GM12865 (cell line): ENCODE measurements around the gene KCND3.

ENCODE experiments used
- DNase-seq: peaks from one replicate; pipeline ENCODE4 v3.0.0; 2010; ENCODE audit warnings: low read depth
- H3K4me3 ChIP-seq: 2 replicates; pipeline ENCODE4 v1.5.1; 2011; ENCODE audit warnings: mild to moderate bottlenecking, low read depth, low read length, control low read depth
- TF ChIP-seq, protein P1 (sequence below): IDR thresholded peaks from 2 replicates; pipeline ENCODE4 v1.5.1; 2011; ENCODE audit warnings: low read length, control low read depth, low read depth, inconsistent platforms; ENCODE audit not compliant: insufficient read depth; ENCODE audit errors: missing control alignments

KCND3 gene

DNA sequence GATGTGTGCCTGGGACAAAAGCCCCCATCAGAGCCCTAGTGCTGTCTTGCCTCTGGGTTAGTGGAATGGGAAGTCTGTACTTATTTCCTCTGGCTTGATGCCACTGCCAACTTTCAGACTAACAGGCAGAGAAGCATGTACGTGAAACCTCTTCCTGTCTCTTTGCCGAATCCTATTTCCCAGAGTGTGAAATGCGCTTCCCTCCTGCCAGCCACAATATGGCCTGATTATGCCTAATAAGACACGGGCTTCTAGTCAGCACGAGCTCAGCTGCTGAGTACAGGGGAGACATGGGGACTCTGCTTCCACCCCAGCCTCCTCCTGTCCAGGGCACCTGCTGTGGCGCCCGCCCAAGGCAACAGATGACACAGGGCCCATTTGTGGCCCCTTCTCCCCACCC is 111.4 kb downstream of the KCND3 start:
- DNase-seq = no peak
- H3K4me3 ChIP-seq = no peak overlapping the region
- TF ChIP-seq, protein P1, sequence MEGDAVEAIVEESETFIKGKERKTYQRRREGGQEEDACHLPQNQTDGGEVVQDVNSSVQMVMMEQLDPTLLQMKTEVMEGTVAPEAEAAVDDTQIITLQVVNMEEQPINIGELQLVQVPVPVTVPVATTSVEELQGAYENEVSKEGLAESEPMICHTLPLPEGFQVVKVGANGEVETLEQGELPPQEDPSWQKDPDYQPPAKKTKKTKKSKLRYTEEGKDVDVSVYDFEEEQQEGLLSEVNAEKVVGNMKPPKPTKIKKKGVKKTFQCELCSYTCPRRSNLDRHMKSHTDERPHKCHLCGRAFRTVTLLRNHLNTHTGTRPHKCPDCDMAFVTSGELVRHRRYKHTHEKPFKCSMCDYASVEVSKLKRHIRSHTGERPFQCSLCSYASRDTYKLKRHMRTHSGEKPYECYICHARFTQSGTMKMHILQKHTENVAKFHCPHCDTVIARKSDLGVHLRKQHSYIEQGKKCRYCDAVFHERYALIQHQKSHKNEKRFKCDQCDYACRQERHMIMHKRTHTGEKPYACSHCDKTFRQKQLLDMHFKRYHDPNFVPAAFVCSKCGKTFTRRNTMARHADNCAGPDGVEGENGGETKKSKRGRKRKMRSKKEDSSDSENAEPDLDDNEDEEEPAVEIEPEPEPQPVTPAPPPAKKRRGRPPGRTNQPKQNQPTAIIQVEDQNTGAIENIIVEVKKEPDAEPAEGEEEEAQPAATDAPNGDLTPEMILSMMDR = no peak

DNA sequence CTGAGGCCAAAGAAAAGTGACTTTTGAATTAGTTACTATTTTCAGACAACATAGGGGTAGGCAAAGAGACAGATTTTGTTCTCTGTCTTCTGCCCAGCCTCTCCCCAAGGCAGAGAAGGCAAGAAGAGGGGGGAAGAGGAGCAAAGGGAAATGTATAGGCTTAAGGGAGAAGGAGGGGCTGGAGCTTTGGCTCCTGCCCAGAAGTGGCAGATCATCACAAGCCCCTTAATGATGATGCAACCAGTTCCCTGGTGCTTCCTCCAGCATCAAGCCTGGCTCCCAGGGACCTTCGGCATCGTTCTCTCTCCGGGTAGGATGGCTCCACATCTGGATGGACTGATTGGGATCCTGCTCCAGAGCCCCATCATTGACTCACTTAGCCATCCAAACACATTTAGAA is 112.8 kb downstream of the KCND3 start:
- TF ChIP-seq, protein P1 = no peak
- no peak overlapping the region for H3K4me3 ChIP-seq
- DNase-seq = no peak

DNA sequence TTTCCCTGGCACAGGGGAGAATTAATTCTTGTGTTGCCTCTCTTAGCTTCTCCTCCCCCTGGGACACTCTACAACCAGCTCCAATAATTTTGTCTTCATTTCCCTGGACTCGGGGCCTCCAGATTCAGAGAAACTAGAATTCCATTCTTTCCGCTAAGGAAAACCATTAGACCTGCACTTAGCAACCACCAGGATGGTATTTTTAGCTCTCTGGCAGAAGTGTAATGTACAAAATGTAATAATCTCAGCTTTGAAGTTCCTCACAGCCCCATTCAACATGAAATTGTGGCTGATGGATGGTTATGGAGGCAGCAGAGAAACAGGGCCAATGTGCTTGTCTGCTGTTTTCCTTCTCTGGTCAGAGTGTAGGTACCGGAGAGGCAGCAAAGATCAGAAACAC is 113.8 kb downstream of the KCND3 start:
- no peak overlapping the region for H3K4me3 ChIP-seq
- DNase-seq = no peak
- TF ChIP-seq, protein P1 = no peak

DNA sequence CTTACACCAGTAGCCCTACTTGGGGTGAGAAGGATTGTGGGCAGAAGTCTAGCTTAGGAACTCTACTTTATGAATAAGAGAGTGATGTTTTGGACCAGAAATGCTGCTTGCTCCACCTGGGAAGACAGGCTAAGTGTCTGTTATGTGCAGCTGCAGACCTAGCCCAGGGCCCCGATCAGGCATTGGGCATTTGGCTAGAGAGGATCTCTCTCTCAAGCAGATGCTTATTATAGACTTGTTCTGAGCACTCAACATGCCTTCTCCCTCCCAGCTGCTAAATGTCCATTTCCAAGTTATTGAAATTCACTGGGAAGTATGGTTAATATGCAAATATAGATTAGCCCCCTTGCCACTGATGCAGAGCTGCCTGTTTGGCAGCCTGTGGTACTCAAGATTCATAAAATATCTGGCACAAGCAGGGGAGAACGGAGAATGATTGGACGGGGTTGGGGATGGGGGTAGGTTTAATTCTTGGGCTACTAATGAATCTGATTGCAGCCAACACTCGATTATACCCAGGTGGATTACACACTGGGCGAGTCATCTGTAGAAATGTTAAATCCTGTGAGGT is 115.9 kb downstream of the KCND3 start:
- no peak overlapping the region for H3K4me3 ChIP-seq
- no peak for DNase-seq
- TF ChIP-seq, protein P1 = no peak

DNA sequence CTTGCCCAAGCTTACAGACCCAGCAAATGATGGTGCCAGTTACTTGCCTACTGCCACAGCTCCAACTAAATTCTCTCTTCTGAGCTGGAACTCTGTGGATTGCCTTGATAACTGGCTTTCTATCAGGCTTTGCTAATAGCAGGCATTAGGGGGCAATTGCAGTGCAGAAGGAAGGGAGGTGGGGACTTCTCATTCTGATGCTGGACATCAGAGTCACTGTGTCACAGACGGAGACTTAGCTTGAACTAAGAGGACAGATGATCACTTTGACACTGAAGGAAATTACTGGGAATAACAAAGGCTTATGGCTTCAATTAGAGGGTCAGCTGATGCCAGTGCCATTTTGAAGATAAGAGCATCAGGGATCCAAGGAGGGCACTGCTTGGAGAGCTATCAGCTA is 119.3 kb downstream of the KCND3 start:
- H3K4me3 ChIP-seq = no peak overlapping the region
- TF ChIP-seq, protein P1 = no peak
- no peak for DNase-seq

DNA sequence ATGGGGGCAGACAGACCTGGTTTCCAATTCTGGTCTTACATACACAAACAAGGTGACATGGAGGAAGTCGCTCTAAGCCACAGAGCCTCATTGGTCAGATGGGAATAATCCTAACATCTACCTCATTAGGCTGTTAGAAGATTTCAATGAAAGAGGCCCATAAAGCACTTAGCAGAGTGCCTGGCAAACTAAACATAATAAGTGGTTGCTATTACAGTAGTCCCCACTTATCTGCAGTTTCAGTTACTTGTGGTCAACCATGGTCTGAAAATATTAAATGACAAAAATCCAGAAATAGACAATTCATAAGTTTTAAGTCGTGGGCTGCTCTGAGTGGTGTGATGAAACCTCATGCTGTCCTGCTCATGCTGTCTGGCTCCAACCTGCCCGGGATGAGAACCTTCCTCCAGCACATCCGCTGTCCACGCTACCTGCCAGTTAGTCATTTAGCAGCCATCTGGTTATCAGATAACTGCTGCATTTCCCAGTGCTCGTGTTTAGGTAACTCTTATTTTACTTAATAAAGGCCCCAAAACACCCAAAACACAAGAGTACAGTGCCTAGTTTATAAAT is 121.5 kb downstream of the KCND3 start:
- no peak overlapping the region for H3K4me3 ChIP-seq
- no peak for DNase-seq
- TF ChIP-seq, protein P1 = no peak

DNA sequence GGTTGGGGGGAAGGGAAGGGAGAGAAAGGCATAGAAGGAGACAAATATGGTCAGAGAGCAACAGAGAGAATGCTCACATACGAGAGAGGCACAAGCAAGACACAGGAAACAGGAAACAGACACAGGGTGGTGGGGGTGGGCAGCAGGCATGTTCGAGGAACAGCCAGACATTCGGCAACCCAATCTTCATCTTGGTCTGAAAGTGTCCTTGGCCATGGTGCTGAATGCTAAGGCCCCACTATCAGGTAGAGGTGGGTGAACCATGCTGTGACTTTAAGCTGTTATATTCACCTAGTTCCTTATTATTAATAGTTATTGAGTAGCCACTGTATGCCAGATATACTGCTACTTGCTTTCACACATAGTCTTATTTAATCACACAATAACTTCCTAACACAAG is 124.6 kb downstream of the KCND3 start:
- no peak overlapping the region for H3K4me3 ChIP-seq
- peak; percentile 5 for DNase-seq
- TF ChIP-seq, protein P1 = no peak
